GM12878 (cell line): ENCODE measurements around the gene TRIM72. TPM values are rescaled to one million over a fixed set of nuclear protein-coding genes. Genes with fewer than 3 reads are reported as not detected.
A peak's percentile ranks its signal among the peaks of the same experiment; 100 is the strongest.

Experiments used
- ATAC-seq: fragments of 200-7000 bp; cut with Tn5 transposase; 3 replicates; pipeline ENCODE4 v1.9.1; 2020; ENCODE audit warnings: mild to moderate bottlenecking, moderate library complexity
- BruUV-seq: library from RNA; stranded (reverse); fragments of 400-500 nt; replicated peaks from 2 replicates; lab custom pipeline; 2021; lab: Mats Ljungman, UMichigan
- CTCF ChIA-PET: fragments of 300-600 bp; sonication (Branson Sonifier 250); formaldehyde crosslinking; extraction: SDS; loops from one replicate; lab custom pipeline; 2021; ENCODE audit warnings: inconsistent platforms; lab: Yijun Ruan, JAX
- POLR2A ChIA-PET: fragments of 350-600 bp; formaldehyde crosslinking; extraction: SDS; loops from one replicate; lab custom pipeline; 2021; ENCODE audit warnings: inconsistent platforms; lab: Charles Lee
- RAD21 ChIA-PET: fragments of 300-600 bp; sonication (Branson Sonifier 250); formaldehyde crosslinking; loops from one replicate; lab custom pipeline; 2023; ENCODE audit warnings: antibody characterized with exemption; ENCODE audit not compliant: unreplicated experiment; lab: Charles Lee
- SMC1A ChIA-PET: fragments of 300-600 bp; sonication (Branson Sonifier 250); formaldehyde crosslinking; loops from one replicate; lab custom pipeline; 2023; ENCODE audit not compliant: unreplicated experiment, uncharacterized antibody; lab: Charles Lee
- DNase-seq: peaks from one replicate; pipeline ENCODE4 v3.0.0-alpha.2; 2011; ENCODE audit warnings: low read depth, low spot score
- FAIRE-seq: peaks from 3 replicates; lab custom pipeline; 2011; peaks lifted over from hg19 to GRCh38; lab: Jason Lieb, UNC
- H2AFZ ChIP-seq: 2 replicates; pipeline ENCODE4 v1.6.0; 2011; ENCODE audit warnings: low read depth, low read length, control low read depth; ENCODE audit not compliant: control insufficient read depth
- H3K27ac ChIP-seq: 2 replicates; pipeline ENCODE4 v1.5.1; 2011; ENCODE audit warnings: control low read depth; ENCODE audit not compliant: control insufficient read depth, insufficient read depth
- H3K27me3 ChIP-seq, 2 experiments: replicated peaks in 1 of 2; 2 replicates each; pipeline versions ENCODE4 v1.6.0 to v1.6.1; 2011; ENCODE audit warnings: low read length in 1 of 2; ENCODE audit not compliant: control insufficient read depth in 2 of 2, insufficient read depth in 2 of 2
- H3K36me3 ChIP-seq, 2 experiments: 2 replicates each; pipeline ENCODE4 v1.5.1; 2011; ENCODE audit warnings: low read length in 1 of 2; ENCODE audit not compliant: control insufficient read depth in 2 of 2, insufficient read depth in 2 of 2
- H3K4me1 ChIP-seq: 2 replicates; pipeline ENCODE4 v1.6.1; 2011; ENCODE audit warnings: mild to moderate bottlenecking, low read length, moderate library complexity, mixed read lengths; ENCODE audit not compliant: control insufficient read depth, insufficient read depth
- H3K4me2 ChIP-seq: 2 replicates; pipeline ENCODE4 v1.6.0; 2011; ENCODE audit warnings: control low read depth; ENCODE audit not compliant: control insufficient read depth, insufficient read depth
- H3K4me3 ChIP-seq: fragments of 200-600 bp; sonication (generic); 2 replicates; pipeline ENCODE4 v1.5.1; 2016
- H3K79me2 ChIP-seq: 2 replicates; pipeline ENCODE4 v1.6.0; 2011; ENCODE audit warnings: low read length; ENCODE audit not compliant: control insufficient read depth, insufficient read depth
- H3K9ac ChIP-seq: 2 replicates; pipeline ENCODE4 v1.8.0; 2011; ENCODE audit warnings: low read length, control low read depth, mixed read lengths; ENCODE audit not compliant: control insufficient read depth, insufficient read depth
- H3K9me3 ChIP-seq: replicated peaks from 3 replicates; pipeline ENCODE4 v1.5.1; 2011; ENCODE audit warnings: mild to moderate bottlenecking, low read length; ENCODE audit not compliant: control insufficient read depth, insufficient read depth
- H4K20me1 ChIP-seq: 2 replicates; pipeline ENCODE4 v1.6.0; 2011; ENCODE audit not compliant: control insufficient read depth, insufficient read depth
- BACH1 ChIP-seq: fragments of 450-650 bp; IDR thresholded peaks from 2 replicates; pipeline ENCODE4 v1.6.1; 2017; ENCODE audit warnings: mild to moderate bottlenecking, borderline replicate concordance
- CHD2 ChIP-seq: IDR thresholded peaks from 2 replicates; pipeline ENCODE4 v1.6.1; 2011; ENCODE audit warnings: low read depth, low read length, improper control_type of control experiment, borderline replicate concordance
- EGR1 ChIP-seq, 2 experiments: IDR thresholded peaks; 1 replicate in 1 of 2; 2 replicates in 1 of 2; pipeline ENCODE4 v1.6.1; 2011 to 2012; ENCODE audit warnings: low read depth in 2 of 2, low read length in 2 of 2, borderline replicate concordance in 1 of 2, mild to moderate bottlenecking in 1 of 2, moderate library complexity in 1 of 2
- IKZF1 ChIP-seq: fragments of 450-650 bp; conservative IDR thresholded peaks from 2 replicates; pipeline ENCODE4 v1.6.1; 2017; ENCODE audit warnings: antibody characterized with exemption, mild to moderate bottlenecking
- IKZF2 ChIP-seq, 2 experiments: fragments of 450-650 bp; IDR thresholded peaks; 2 replicates each; pipeline ENCODE4 v1.6.1; 2017; ENCODE audit warnings: mild to moderate bottlenecking in 2 of 2, moderate library complexity in 2 of 2
- MTA3 ChIP-seq: IDR thresholded peaks from 2 replicates; pipeline ENCODE4 v1.6.1; 2012; ENCODE audit warnings: low read length, inconsistent platforms, borderline replicate concordance
- MYC ChIP-seq: IDR thresholded peaks from 2 replicates; pipeline ENCODE4 v1.6.1; 2011; ENCODE audit warnings: mild to moderate bottlenecking, low read length, moderate library complexity, inconsistent platforms; ENCODE audit not compliant: insufficient read depth, insufficient replicate concordance, insufficient read length, severe bottlenecking
- NFYB ChIP-seq: IDR thresholded peaks from 2 replicates; pipeline ENCODE4 v1.6.1; 2011; ENCODE audit warnings: low read depth, mild to moderate bottlenecking, low read length, improper control_type of control experiment, moderate library complexity; ENCODE audit not compliant: insufficient read depth
- NR2F1 ChIP-seq: fragments of 450-650 bp; conservative IDR thresholded peaks from 2 replicates; pipeline ENCODE4 v1.6.1; 2017; ENCODE audit warnings: mild to moderate bottlenecking
- PAX5 ChIP-seq: IDR thresholded peaks from 2 replicates; pipeline ENCODE4 v1.6.1; 2011; ENCODE audit warnings: low read depth, low read length, borderline replicate concordance
- PBX3 ChIP-seq: IDR thresholded peaks from 2 replicates; pipeline ENCODE4 v1.6.1; 2011; ENCODE audit warnings: mild to moderate bottlenecking, low read depth, low read length, moderate library complexity; ENCODE audit not compliant: insufficient replicate concordance
- POLR2A ChIP-seq: IDR thresholded peaks from 2 replicates; pipeline ENCODE4 v1.6.1; 2011; ENCODE audit warnings: low read depth, mild to moderate bottlenecking, low read length
- SPI1 ChIP-seq: IDR thresholded peaks from 2 replicates; pipeline ENCODE4 v1.6.1; 2011; ENCODE audit warnings: low read depth, mild to moderate bottlenecking, low read length, moderate library complexity, borderline replicate concordance; ENCODE audit not compliant: insufficient read depth
- WGBS: methylation state at CpG from one replicate; pipeline ENCODE4 v1.1.6; 2016; ENCODE audit warnings: low lambda C conversion rate; ENCODE audit not compliant: insufficient replicate concordance, insufficient coverage; ENCODE audit errors: missing lambda C conversion rate; 5-methylcytosine and 5-hydroxymethylcytosine counted together
- in situ Hi-C: fragments of 300-500 bp; cut with MboI; formaldehyde crosslinking; loops from 9 replicates; pipeline ENCODE4 v1.14.3; 2018; ENCODE audit warnings: mixed read lengths
- intact Hi-C: fragments of 100-400 bp; cut with micrococcal nuclease; formaldehyde crosslinking; loops from one replicate; pipeline ENCODE4 v1.14.2; 2022; ENCODE audit not compliant: unreplicated experiment
- polyA plus RNA-seq, 11 experiments: library from polyadenylated mRNA; depleted of rRNA in 4 of 11; unstranded in 6 of 11; stranded (reverse) in 5 of 11; fragments of >200 nt; fragmentation: Nextera tagmentation in 4 of 11; fragmentation: Illumina TruSeq in 1 of 11; extraction: Ambion mirVana in 4 of 11; extraction: Trizol in 1 of 11; gene quantifications; 1 replicate in 1 of 11; 2 replicates in 10 of 11; pipeline versions ENCODE4 v1.2.1 to v1.2.3, GENCODE V29; 2011 to 2016; ENCODE audit warnings: inconsistent platforms in 2 of 11, missing spikeins in 2 of 11, low read depth in 1 of 11
- total RNA-seq, 4 experiments: library from RNA; depleted of rRNA in 3 of 4; stranded (reverse); fragments of >200 nt in 3 of 4; fragmentation: Illumina TruSeq in 1 of 4; extraction: Trizol in 1 of 4; gene quantifications; 2 replicates each; pipeline versions ENCODE4 v1.2.1 to v1.2.3, GENCODE V29; 2013 to 2021
- TF ChIP-seq, protein P1 (sequence below): fragments of 450-650 bp; conservative IDR thresholded peaks from 2 replicates; pipeline ENCODE4 v1.6.1; 2017; ENCODE audit warnings: mild to moderate bottlenecking, moderate library complexity

TRIM72 gene
- total and polyA plus RNA-seq, 10 of the 15 experiments (the other 5 are each of a cell fraction or from before 2014, with no cell fraction given): 0.03 to 1.2 (median 0.23) TPM; not detected in 1

GRCh38 chr16:31201582-31202413, 12.1 kb upstream of the TRIM72 start (continued):
- TF ChIP-seq NFYB (no peak), NR2F1 (0 out of 2 replicates have a peak, but pooled peaks have one; percentile 11), CHD2 (peak; percentile 69; the same call in 1 of the 2 replicates), MTA3 (peak; percentile 73; the same call in 1 of the 2 replicates), SPI1 (peak; percentile 76; the same call in 1 of the 2 replicates)

DNA sequence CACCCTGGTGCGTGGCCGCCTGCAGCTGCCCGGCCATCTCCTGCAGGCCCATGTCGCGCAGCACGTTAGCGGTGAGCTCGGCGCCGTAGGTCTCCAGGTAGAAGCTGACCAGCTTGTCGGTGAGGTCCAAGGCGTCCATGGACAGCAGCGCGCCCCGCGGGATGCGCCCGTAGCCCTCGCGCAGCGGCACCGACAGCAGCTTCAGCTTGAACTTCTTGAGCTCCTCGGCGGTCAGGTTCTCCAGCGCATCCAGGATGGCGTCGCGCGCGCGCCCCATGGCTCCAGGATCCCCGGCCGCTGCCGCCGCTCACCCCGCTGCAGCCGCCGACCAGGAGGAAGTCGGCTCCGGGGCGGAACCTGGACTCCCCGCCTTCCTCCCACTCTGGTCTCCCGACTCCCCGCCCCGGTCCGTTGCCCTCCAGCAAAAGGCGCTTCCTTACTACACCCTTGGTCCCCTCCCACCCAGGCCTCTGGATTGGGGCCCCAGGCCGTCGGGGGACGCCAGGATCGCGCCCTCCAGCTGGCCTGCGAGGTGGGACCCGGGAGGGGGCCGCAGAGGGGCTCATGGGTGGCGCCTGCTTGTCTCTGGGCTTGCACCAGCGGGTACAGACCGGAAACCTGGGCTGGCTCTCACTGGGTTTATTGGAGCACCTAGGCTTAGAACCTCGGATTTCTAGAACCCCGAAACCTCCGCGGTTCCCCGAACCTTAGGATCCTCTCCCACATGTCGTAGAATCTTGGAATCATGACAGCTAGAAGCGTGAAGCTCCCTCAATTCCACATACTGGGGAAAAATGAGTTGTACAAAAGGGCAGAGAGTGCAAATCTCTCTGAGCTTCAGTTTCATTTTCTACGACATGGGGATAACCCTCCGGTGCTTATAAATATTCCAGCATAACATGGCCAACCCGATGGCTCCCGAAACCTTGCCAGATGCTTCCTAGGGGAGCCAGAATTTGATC, 11.2 kb upstream of the TRIM72 start, which contains the start of gene PYCARD:
Gene PYCARD (minus strand): TSS at position 347 of the 962 bp plus-strand sequence. CDS start 70 bp downstream, at position 277.
- Histone ChIP-seq H3K9me3 (no peaks in the 10 kb centered on the region), H3K4me2 (peak within 1 kb of the TSS; percentile 91), H3K27me3 (no peaks in the 10 kb centered on the region), H3K4me1 (peaks cover 24% of the 10 kb centered on the region), H2AFZ (peak within 1 kb of the TSS; percentile 81), H3K9ac (peak within 1 kb of the TSS; percentile 74), H3K27ac (peak within 1 kb of the TSS; percentile 76), H3K79me2 (peaks cover 3% of the 10 kb centered on the region; the same call in 1 of the 2 replicates), H4K20me1 (no peaks in the 10 kb centered on the region), H3K4me3 (peak within 1 kb of the TSS; percentile 86), H3K36me3 (peaks cover 0 to 4% of the 10 kb centered on the region in 2 experiments; a peak in 2 of 4 replicates)
- DNase-seq (no peak), ATAC-seq (peak; percentile 51), FAIRE-seq (peak; percentile 31)
- in situ Hi-C loops (loop anchor here (5.0 to 10.0 kb wide), 2 partner anchors 240 to 672 kb away; partner anchors contain the start of genes ZNF267 and ZNF843), intact Hi-C loops (loop anchor here (1.0 to 5.0 kb wide), 4 partner anchors 85 to 240 kb away; partner anchors contain the start of gene ZNF843)
- BruUV-seq: no TSS peak
- ChIA-PET RAD21 (interaction anchor here (0.7 to 3.1 kb wide), 17 partner anchors 8 to 241 kb away, joined by 3 to 14 read pairs (median 6); partner anchors contain the start of genes FUS and ITGAX), POLR2A (interaction anchor here (0.7 to 3.5 kb wide), 13 partner anchors 9 to 151 kb away, joined by 3 to 26 read pairs (median 4); partner anchors contain the start of genes FUS, ITGAM and KAT8), SMC1A (interaction anchor here (0.6 to 2.2 kb wide), 19 partner anchors 13 to 228 kb away, joined by 3 to 14 read pairs (median 3); partner anchors contain the start of genes ITGAM, ITGAX and PYDC1), CTCF (interaction anchor here (0.6 to 3.5 kb wide), 13 partner anchors 20 to 258 kb away, joined by 3 to 26 read pairs (median 4); partner anchors contain the start of genes FUS and ZNF843)
- WGBS: 2% methylated on average over 55 of the region's 69 CpGs
- TF ChIP-seq PAX5 (0 out of 2 replicates have a peak, but pooled peaks have one; percentile 21), BACH1 (peak; percentile 39; the same call in 1 of the 2 replicates), EGR1 (IDR thresholded peaks at IDR 0.05; ENCODE audit: borderline replicate concordance in 1 of 2, low read depth in 2 of 2, low read length in 2 of 2) (peak in 1 of 2 experiments; percentile 6; a peak in 1 of 3 replicates), IKZF1 (peak; percentile 78; the same call in 1 of the 2 replicates), POLR2A (peak; percentile 76), MYC (peak; percentile 26), PBX3 (no peak), IKZF2 (IDR thresholded peaks at IDR 0.05) (peak in 1 of 2 experiments; percentile 35; a peak in 1 of 4 replicates)
- TF ChIP-seq, protein P1, sequence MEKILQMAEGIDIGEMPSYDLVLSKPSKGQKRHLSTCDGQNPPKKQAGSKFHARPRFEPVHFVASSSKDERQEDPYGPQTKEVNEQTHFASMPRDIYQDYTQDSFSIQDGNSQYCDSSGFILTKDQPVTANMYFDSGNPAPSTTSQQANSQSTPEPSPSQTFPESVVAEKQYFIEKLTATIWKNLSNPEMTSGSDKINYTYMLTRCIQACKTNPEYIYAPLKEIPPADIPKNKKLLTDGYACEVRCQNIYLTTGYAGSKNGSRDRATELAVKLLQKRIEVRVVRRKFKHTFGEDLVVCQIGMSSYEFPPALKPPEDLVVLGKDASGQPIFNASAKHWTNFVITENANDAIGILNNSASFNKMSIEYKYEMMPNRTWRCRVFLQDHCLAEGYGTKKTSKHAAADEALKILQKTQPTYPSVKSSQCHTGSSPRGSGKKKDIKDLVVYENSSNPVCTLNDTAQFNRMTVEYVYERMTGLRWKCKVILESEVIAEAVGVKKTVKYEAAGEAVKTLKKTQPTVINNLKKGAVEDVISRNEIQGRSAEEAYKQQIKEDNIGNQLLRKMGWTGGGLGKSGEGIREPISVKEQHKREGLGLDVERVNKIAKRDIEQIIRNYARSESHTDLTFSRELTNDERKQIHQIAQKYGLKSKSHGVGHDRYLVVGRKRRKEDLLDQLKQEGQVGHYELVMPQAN: peak; percentile 36; the same call in 1 of the 2 replicates
